A673 (cell line): ENCODE results near the gene GNAS-AS1. TPM values are rescaled to one million over a fixed set of nuclear protein-coding genes. Genes with fewer than 3 reads are reported as not detected.
A peak's percentile ranks its signal among the peaks of the same experiment; 100 is the strongest.
"Not testable (repeated sequence)": the region's sequence is repeated elsewhere in the genome, so short reads cannot be mapped to it uniquely, and the experiment has no call there.

ENCODE experiments used
- BruUV-seq: library from RNA; stranded (reverse); fragments of 400-500 nt; replicated peaks from 2 replicates; lab custom pipeline; 2021; lab: Mats Ljungman, UMichigan
- CTCF ChIA-PET: fragments of 300-600 bp; sonication (Branson Sonifier 250); formaldehyde crosslinking; loops from one replicate; lab custom pipeline; 2022; ENCODE audit warnings: antibody characterized with exemption; lab: Charles Lee
- POLR2A ChIA-PET: fragments of 300-600 bp; sonication (Branson Sonifier 250); formaldehyde crosslinking; loops from one replicate; lab custom pipeline; 2022; ENCODE audit warnings: antibody characterized with exemption; ENCODE audit not compliant: low non-redundant PET; lab: Charles Lee
- DNase-seq: peaks from one replicate; pipeline ENCODE4 v3.0.0-alpha.2; 2015; ENCODE audit warnings: low spot score
- H3K27ac ChIP-seq: fragments of 200-600 bp; sonication (generic); 2 replicates; pipeline ENCODE4 v1.5.1; 2016; ENCODE audit warnings: mixed run types, low read depth, mild to moderate bottlenecking, mixed read lengths, antibody characterized with exemption, low read length; ENCODE audit not compliant: poor library complexity, severe bottlenecking
- H3K27me3 ChIP-seq: fragments of 200-600 bp; sonication (generic); replicated peaks from 2 replicates; pipeline ENCODE4 v1.6.1; 2017; ENCODE audit warnings: mixed run types, low read depth, mild to moderate bottlenecking, mixed read lengths, antibody characterized with exemption, low read length; ENCODE audit not compliant: insufficient read depth, poor library complexity
- H3K36me3 ChIP-seq: fragments of 200-600 bp; sonication (generic); 2 replicates; pipeline ENCODE4 v1.6.1; 2016; ENCODE audit warnings: mixed run types, mild to moderate bottlenecking, mixed read lengths, antibody characterized with exemption, low read length; ENCODE audit not compliant: insufficient read depth, poor library complexity, severe bottlenecking
- H3K4me1 ChIP-seq: fragments of 200-600 bp; sonication (generic); 2 replicates; pipeline ENCODE4 v1.6.1; 2017; ENCODE audit warnings: mixed run types, mild to moderate bottlenecking, mixed read lengths, antibody characterized with exemption, low read length; ENCODE audit not compliant: insufficient read depth, poor library complexity, severe bottlenecking
- H3K4me3 ChIP-seq: fragments of 200-600 bp; sonication (generic); 2 replicates; pipeline ENCODE4 v1.5.1; 2016; ENCODE audit warnings: low read depth, mixed run types, mild to moderate bottlenecking, mixed read lengths, low read length; ENCODE audit not compliant: poor library complexity, severe bottlenecking
- H3K9me3 ChIP-seq: fragments of 200-600 bp; sonication (generic); 2 replicates; pipeline ENCODE4 v1.6.1; 2016; ENCODE audit warnings: mixed run types, low read depth, mild to moderate bottlenecking, mixed read lengths, antibody characterized with exemption, low read length; ENCODE audit not compliant: poor library complexity, severe bottlenecking
- EZH2 ChIP-seq: fragments of 200-600 bp; sonication (generic); IDR thresholded peaks from 2 replicates; pipeline ENCODE4 v1.6.1; 2017; ENCODE audit warnings: borderline replicate concordance, low read depth, mild to moderate bottlenecking, mixed read lengths, antibody characterized with exemption, low read length; ENCODE audit not compliant: poor library complexity, severe bottlenecking
- intact Hi-C: fragments of 100-400 bp; cut with micrococcal nuclease; formaldehyde crosslinking; loops from one replicate; pipeline ENCODE4 v1.10.0; 2022; ENCODE audit not compliant: unreplicated experiment
- total RNA-seq: library from RNA; stranded (reverse); gene quantifications from 2 replicates; pipeline ENCODE4 v1.2.3, GENCODE V29; 2021
- TF ChIP-seq, protein P1 (sequence below): fragments of 300-800, 200-600 bp; sonication (generic); conservative IDR thresholded peaks from 2 replicates; pipeline ENCODE4 v1.5.1; 2017; ENCODE audit warnings: low read depth, mild to moderate bottlenecking, antibody characterized with exemption, low read length, moderate library complexity, mixed read lengths

GNAS-AS1 gene
- total RNA-seq, 1 experiment from 2014 or later = 6.7 TPM

DNA sequence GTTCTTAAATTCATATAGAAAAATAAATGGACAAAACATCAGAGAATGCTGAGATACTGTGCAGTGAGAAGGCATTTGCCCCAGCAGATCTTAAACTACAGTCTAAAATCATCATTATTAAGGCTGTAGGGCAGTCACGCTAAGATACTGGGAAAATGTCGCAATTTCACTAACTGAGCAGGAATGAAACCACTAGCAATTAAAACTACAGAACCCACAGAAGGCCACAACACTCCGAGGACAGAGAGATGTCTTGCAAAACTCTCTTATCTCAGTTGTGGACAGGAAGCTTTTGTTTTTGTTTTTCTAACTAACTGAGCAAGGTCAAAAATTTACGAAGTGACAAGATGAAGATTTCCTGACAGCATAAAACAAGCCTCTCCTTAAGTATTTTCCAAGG is 18.2 kb downstream of the GNAS-AS1 start:
- H3K36me3 ChIP-seq = no peaks in the 10 kb centered on the region
- no peak overlapping the region for H3K4me3 ChIP-seq
- POLR2A ChIA-PET = no interaction called here
- no peaks in the 10 kb centered on the region for H3K4me1 ChIP-seq
- TF ChIP-seq EZH2 = no peak
- TF ChIP-seq, protein P1, sequence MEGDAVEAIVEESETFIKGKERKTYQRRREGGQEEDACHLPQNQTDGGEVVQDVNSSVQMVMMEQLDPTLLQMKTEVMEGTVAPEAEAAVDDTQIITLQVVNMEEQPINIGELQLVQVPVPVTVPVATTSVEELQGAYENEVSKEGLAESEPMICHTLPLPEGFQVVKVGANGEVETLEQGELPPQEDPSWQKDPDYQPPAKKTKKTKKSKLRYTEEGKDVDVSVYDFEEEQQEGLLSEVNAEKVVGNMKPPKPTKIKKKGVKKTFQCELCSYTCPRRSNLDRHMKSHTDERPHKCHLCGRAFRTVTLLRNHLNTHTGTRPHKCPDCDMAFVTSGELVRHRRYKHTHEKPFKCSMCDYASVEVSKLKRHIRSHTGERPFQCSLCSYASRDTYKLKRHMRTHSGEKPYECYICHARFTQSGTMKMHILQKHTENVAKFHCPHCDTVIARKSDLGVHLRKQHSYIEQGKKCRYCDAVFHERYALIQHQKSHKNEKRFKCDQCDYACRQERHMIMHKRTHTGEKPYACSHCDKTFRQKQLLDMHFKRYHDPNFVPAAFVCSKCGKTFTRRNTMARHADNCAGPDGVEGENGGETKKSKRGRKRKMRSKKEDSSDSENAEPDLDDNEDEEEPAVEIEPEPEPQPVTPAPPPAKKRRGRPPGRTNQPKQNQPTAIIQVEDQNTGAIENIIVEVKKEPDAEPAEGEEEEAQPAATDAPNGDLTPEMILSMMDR = no peak
- no TSS peak for BruUV-seq
- no peak overlapping the region for H3K27ac ChIP-seq
- CTCF ChIA-PET = no interaction called here
- H3K27me3 ChIP-seq = peaks cover 16% of the 10 kb centered on the region
- H3K9me3 ChIP-seq = no peaks in the 10 kb centered on the region
- no peak for DNase-seq
- intact Hi-C loops = no loop called here

DNA sequence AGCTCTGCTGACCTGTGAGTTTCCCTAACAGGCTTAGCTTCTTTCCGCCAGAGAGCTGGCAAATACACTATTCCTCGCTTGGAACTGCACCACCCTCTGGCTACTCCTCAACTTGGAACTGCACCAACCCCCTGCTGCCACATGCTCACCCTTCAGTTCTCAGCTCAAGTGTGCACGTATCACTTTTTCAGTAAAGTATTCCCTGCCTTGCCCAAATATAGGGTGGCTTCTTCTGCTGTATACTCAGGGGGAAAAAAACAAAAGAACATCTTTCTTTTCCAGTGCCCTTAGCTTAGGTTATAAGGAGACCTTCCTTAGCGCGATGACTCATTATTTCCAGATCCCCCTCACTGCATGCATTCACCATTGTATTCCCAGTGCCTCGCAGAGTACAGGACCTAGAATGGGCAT is 21.2 kb downstream of the GNAS-AS1 start:
- intact Hi-C loops = no loop called here
- ChIA-PET POLR2A (no interaction called here), CTCF (no interaction called here)
- Histone ChIP-seq H3K27ac (no peak overlapping the region), H3K9me3 (no peaks in the 10 kb centered on the region), H3K36me3 (no peaks in the 10 kb centered on the region), H3K4me1 (no peaks in the 10 kb centered on the region), H3K27me3 (peaks cover 7% of the 10 kb centered on the region), H3K4me3 (no peak overlapping the region)
- no peak for TF ChIP-seq EZH2
- TF ChIP-seq, protein P1 = peak; percentile 39
- peak; percentile 62 for DNase-seq
- BruUV-seq = no TSS peak

DNA sequence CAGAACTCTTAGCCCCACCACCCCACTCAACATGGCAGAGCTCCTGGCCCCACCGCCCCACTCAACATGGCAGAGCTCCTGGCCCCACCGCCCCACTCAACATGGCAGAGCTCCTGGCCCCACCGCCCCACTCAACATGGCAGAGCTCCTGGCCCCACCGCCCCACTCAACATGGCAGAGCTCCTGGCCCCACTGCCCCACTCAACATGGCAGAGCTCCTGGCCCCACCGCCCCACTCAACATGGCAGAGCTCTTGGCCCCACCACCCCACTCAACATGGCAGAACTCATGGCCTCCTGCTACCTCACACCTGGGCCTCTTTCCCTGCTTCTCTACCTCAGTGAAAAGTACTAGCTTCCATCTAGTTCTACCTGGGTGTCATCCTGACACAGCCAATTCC is 21.9 kb downstream of the GNAS-AS1 start:
- CTCF ChIA-PET, H3K4me3 ChIP-seq, DNase-seq, BruUV-seq, H3K36me3 ChIP-seq, H3K27ac ChIP-seq, H3K27me3 ChIP-seq, H3K4me1 ChIP-seq, H3K9me3 ChIP-seq, intact Hi-C loops: not testable (repeated sequence)
- POLR2A ChIA-PET = interaction anchor here (0.5 kb wide), 1 partner anchor 1043 kb away, joined by 4 read pairs; no protein-coding TSS in a partner anchor

DNA sequence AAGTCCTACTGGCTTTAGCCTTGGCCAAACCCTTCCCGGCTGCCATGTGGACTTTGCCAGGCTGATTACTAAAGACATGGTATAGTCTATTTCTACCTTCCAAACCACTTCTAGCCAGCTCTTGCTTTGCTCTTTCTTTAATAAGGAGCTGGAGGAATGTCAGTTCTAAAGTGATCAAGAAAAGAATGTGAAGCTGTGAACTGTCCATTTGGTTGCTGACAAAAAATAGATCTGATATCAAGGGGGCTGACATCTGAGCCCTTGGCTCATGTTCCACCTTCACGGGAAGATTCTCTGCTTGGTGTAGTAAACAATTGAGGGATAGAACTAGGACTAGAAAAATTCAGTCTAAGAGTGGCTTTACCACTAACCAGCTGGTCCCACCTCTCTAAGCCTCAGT is 22.6 kb downstream of the GNAS-AS1 start:
- Histone ChIP-seq H3K36me3 (no peaks in the 10 kb centered on the region), H3K27ac (no peak overlapping the region), H3K9me3 (no peaks in the 10 kb centered on the region), H3K4me1 (no peaks in the 10 kb centered on the region), H3K27me3 (peaks cover 7% of the 10 kb centered on the region), H3K4me3 (no peak overlapping the region)
- no peak for DNase-seq
- intact Hi-C loops = no loop called here
- ChIA-PET POLR2A (no interaction called here), CTCF (no interaction called here)
- no TSS peak for BruUV-seq
- no peak for TF ChIP-seq EZH2
- TF ChIP-seq, protein P1 = no peak
